Skin of body (tissue), 2 donors: Measurements from ENCODE around the gene PDE7B. TPM values are rescaled to one million over a fixed set of nuclear protein-coding genes. Genes with fewer than 3 reads are reported as not detected.

Experiments used
- DNase-seq: peaks from one replicate; lab custom pipeline; 2025; lab: John Stamatoyannopoulos, UW
- total RNA-seq: library from RNA; depleted of rRNA; stranded (reverse); fragments of >200 nt; gene quantifications from one replicate; pipeline ENCODE4 v1.2.3, GENCODE V29; 2014

The PDE7B gene
- total RNA-seq, 1 donor from 2014 or later, result 5.1 TPM

- DNase-seq, result no peak
Observed at GRCh38 chr6:136226674-136227377, 375.3 kb downstream of the PDE7B start.

GRCh38 chr6:136228814-136229213, 377.3 kb downstream of the PDE7B start:
- no peak for DNase-seq

GRCh38 chr6:136230219-136230853, 378.8 kb downstream of the PDE7B start:
- DNase-seq, result no peak

- DNase-seq, result no peak
Observed at GRCh38 chr6:136232701-136233100, 381.2 kb downstream of the PDE7B start.

GRCh38 chr6:136235233-136235564, 383.7 kb downstream of the PDE7B start:
- DNase-seq, result no peak

GRCh38 chr6:136236466-136237293, 385.2 kb downstream of the PDE7B start:
- no peak for DNase-seq

GRCh38 chr6:136244061-136244616, 392.6 kb downstream of the PDE7B start:
- DNase-seq, result no peak
